CD4-positive, alpha-beta T cell treated with Interferon alpha-2 for 1 hour (primary cell): Measurements from ENCODE around the gene CHRND.

Experiments used
- DNase-seq, 2 donors: peaks; one replicate each; pipeline ENCODE4 v3.0.0-alpha.2; 2020 to 2022

Gene CHRND

DNA sequence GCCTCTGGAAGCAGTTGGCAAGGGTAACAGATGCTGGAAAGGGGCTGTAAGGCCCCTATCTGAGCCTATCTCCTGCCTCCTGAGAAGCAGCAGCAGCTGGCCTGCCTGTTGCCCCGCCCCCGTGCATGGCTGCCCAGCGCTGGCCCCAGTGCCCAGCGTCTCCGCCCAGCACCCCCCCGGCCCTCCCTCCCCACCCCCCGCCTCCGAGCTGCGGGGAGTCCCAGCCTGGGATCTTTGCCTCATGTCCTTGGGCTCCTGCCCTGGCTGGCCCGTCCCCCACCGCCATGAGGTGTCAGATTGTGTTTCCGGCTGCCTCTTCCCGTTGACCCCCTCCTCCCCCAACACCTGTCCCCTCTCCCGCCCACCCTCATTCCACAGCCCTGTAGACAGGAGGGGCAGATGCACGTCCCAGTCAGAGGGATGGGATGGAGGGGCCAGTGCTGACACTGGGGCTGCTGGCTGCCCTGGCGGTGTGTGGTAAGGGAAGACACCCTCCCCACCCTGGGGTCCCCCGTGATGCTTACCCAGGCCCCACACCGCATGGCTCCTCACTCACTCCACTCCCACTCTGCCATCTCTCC lies at the start of gene CHRND:
TSS of gene CHRND (plus strand) at position 370 of the 581 bp plus-strand sequence. CDS start at position 426, 56 bp downstream.
- DNase-seq: no peak

DNA sequence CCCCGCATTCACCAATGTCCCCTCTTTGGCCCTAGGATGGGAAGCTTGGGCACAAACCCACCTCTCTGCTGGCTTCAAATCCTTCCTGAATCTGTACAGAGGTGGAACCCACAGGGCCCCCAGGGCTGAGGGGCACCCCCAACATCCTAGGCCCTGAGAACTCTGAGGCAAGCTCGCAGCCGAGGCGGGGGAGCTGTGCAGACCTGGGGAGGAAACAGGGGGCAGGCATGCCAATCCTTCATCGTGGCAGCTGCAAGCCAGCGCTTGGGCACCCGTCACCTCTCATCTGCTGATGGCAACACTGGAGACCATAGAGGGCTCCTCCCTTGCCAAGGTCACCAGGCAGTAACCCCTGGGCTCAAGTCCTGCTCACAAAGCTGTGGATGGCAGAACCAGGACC lies 49.2 kb upstream of the CHRND start:
- DNase-seq: no peak

DNA sequence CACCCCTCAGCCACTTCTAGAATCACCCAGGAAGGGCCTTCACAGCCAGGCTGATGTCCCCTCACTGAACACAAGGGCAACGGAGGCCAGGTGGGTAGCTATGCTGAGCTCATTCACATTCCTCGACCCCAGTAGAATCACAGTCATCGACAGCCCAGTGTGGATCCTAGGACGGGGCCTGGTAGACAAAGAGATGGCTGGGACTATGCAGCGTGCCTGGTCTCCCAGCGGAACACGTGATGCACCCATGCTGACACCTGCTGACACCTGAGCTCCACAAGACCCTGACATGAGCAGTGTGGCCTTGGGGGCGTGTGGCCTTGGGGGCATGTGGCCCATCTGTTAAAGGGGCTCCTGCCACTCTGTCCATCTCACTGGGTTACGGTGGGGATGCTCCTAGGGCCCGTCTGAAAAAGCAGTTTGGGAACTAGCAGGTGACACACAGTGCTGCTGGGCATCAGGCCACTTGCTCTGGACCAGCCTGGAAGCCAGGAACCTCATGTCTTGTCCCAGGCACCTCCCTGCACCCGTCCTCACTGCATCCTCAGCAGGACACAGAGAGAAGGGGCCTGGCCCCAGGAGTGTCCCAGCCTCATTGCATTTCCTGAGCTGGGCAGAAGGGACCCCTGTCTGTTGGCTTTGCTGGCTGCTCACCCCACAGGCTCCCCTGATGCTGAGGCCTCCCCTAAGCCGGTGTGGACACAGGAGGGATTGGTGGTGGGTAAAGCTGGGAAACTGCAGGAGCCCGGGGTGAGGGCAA lies 48.0 kb upstream of the CHRND start:
- DNase-seq: no peak

DNA sequence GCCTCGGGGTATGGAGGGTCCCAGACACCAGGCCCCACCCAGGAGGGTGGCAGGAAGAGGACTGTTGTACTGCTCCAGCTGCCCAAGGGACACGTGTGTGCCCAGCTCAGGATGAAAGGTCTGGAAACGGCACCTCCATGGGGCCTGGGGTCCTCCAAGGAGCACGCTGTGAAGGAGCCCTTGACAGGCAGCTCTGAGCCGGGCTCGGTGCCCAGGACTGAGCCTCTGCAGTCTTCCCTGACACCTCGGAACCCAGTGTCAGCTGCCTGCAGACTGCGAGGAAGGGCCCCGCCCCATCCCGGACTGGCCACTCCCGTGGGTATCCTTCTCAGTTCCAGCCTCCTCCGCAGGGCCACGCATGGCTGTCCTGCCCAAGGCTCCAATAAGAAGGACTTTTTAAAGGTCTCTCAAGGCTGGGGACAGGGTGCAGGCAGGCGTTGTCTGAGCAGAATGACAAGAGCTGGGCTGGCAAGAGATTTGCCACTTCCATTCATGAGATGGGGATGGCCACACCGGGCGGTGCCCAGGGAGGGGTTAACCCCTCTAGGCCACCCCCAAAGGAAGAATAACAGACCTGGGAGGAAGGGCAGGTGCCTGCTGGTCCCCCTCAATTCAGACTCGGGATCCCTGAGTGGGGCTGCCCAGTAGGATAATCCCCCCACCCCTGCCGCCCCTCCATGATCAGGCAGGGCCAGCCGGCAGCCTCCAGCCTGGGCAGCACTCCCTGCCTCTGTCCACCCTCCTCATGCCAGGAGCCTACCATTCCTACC lies 47.2 kb upstream of the CHRND start:
- no peak for DNase-seq

DNA sequence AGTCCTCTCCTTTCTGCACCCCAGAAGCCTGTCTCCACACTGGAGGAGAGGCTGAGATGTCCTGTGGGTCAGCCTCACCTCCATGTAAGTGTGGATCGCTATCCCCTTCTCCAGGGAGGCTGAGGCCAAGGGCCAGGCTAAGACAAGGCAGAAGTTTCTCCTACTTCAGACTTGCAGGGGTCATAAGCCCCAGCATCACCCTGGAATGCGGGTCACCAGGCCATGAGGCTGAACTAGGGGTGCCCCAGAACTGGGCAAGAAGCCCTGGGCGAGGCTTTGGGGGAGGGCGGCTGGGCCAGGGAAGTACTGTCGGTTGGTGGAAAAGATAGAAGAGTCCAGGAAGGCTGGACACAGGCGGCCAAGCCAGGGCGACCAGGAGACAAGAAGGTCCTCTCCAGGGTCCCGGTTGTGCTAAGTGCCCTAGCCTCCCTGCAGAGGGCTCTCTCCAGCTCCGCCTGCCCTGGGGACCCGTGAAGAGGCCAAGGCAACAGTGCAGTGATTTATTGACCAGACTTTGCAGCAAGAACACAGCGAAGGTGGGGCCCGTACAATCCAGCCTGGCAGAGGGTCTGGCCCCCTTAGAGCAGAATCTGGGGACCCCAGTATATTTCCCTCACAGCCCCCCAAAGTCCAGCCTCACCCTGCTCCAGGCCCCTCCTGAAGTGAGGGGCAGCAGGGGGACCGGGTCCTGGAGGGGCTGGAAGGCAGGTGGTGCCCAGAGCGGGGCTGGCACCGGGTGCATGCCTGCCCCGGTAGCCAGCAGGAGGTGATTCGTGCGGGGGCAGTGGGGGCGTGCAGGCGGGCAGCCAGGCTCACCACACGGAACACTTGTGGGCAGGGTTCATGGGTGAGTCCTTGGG lies 46.4 kb upstream of the CHRND start:
- no peak for DNase-seq

DNA sequence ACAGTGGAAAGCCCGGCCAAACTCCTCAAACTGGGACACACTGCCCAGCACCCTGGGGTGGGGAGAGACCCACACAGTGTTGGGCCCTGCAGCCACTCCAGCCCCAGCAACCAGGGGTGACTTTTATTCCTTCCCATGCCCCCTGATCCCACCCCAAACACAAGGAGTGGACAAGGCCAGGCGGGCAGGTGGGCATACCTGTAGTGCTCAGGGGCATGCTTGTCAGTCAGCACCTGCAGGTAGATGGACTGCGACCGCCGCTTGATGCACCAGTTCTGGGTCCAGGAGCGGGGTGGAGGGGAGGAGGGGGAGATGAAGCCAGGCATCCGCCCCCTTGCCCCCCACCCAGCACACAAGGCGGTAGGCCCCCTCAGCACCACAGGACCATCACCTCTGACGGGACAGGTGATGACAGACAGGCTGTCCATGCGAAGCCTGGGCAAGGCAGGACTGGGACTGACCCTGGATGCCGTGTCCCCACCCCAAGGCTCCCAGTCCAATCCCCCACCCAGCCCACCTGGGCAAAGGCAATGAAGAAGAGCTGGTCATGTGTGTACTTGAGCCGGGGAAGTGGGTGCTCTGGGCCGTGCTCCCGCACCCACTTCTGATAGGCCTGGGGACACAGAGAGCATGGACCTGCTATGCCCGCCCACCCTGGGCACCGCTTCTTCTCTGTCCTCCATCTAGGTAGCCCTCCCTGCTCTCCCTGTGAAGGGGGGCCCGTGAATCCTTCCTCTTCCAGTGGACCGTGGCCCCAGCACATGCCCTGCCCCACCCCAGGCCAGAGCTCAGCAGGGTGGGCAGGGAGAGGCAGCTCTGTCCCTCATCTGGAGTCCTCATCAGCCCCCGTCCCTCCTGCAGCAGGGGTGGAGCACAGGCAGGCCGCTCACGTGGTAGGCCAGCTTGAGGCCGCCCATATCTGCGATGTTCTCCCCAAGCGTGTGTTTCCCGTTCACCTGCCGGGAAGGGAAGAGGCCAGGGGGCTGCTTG lies 45.5 kb upstream of the CHRND start:
- no peak for DNase-seq

DNA sequence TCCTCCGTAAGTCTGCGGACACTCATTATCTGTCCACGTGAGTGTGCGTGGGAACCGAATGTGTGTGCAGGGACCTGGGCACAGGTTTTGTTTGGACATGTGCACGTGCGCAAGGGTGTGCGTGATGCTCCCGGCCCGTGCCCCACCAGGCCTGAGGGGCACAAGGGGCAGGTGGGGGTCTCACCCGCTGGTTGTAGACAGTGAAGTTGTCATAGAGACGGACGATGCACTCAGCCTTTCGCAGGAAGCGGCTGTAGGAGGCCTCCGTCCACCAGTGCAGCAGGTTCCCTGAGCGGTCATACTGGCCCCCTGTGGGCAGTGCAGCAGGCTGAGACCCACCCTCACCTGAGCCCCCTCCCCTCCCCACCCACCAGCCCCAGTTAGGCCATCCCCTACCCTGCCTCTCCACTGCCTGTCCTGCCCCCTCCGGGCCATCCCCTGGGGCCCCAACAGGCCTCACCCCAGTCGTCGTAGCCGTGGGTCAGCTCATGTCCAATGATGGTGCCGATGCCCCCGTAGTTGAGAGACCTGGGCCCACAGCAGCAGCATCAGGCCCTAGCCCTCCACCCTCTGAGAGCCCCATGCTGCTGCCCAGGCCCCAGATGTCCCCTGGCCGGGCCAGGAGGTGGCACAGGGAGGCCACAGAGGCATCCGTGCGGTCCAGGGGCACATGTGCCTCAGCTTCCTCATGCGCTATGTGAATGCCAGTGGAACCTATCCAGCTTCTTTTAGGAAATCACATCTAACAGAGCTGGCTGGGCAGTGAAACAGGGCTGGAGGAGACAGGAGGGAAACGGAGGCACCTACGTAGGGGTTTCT lies 44.4 kb upstream of the CHRND start:
- DNase-seq: no peak

DNA sequence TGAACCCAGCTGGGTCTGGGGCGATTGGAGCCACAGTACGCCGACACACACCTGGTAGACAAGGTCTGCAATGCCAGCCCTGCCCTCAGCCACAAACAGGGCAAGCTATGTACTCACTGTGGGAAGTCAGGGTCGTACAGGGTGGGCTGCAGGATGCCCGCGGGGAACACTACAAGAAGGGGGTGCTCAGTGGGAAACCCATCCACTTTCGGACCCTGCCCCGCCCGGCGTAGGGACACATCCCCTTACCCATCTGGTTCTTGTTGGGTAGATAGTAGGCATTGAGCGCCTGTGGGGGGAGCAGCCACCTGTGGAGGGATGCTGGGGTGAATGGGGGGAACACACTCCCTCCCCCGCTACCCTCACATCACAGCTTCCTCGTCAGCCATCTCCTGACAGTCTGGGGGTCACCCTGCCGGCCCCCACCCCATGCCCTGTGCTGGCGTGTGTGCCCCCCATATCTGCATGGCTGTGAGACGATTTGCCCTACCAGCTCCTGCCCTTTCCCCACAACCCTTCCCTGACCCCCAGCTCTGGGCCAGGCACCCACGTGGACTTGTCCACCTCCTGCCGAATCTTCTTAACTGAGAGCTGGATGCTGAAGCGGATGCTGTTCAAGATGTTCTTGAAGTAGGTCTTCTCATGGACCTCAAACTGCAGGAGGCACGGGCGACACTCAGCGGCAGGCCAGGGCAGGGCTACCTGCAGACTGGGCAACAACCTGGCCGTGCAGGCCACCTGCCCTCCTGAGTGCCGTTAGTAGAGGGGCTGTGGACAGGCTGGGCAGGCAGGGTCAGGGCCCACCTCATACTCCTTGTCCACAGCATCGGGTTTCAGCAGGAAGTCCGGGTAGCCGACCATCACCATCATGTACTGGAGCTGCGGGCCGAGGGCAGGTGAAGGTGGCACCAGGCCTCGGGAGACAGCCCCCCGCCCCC lies 43.4 kb upstream of the CHRND start:
- DNase-seq: no peak

DNA sequence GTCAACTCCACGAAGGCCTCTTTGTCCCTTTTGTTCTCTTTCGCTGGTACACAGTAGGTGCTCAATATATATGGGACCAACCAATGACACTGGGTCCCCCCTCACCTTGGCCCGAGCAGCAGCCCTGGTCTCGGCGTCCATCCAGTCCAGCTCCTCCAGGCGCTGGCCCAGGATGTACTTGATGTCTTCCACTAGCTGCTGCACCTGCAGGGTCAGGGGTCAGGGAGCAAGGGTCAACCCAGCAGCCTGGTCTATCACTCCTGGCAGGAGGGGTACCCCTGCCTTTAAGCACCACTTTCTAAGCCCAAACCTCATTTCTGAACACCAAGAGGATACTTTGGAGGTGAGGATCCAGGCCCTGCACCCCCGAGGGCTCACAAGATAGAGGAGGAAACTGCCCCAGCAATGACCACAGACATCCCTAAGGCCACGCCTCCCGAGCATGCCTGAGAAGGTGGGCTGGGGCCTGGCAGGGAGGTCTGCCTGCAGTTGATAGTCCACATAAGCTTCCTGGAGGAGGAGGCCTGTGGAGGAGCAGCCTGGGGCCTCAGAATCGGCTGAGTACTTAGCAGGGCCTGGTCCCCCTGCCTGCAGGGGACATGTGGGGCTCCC lies 42.5 kb upstream of the CHRND start:
- no peak for DNase-seq

DNA sequence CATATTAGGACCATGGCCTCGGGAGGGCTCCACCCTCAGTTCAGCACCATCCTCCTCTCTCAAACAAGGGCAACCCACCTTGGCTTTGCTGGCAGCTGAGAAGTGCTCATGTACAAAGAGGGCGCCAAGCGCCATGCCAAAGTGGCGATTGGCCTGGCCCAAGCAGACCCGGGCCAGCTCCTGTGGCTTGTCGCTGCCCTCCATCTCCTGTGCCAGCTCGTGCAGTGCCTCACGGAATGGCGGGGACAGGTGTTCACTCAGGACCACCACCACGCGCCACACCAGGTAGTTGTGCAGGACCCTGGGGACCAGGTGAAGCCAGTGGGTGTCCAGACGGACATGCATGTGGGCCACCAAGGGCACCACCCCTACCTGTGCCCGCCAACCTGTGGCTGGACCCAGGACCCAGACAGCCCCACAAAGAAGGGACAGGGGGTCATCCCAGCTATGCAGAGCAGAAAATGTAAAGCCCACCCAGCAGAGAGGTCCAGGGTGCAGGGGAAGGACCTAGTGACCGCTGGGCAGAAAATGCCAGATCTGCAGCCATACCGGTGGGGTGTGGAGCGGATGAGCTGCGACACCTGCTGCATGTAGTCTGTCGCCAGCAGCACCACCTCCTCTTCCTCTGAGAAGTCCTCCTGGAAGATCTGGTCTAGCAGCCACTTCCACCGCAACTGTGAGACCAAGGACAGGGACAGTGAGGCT lies 41.9 kb upstream of the CHRND start:
- no peak for DNase-seq

DNA sequence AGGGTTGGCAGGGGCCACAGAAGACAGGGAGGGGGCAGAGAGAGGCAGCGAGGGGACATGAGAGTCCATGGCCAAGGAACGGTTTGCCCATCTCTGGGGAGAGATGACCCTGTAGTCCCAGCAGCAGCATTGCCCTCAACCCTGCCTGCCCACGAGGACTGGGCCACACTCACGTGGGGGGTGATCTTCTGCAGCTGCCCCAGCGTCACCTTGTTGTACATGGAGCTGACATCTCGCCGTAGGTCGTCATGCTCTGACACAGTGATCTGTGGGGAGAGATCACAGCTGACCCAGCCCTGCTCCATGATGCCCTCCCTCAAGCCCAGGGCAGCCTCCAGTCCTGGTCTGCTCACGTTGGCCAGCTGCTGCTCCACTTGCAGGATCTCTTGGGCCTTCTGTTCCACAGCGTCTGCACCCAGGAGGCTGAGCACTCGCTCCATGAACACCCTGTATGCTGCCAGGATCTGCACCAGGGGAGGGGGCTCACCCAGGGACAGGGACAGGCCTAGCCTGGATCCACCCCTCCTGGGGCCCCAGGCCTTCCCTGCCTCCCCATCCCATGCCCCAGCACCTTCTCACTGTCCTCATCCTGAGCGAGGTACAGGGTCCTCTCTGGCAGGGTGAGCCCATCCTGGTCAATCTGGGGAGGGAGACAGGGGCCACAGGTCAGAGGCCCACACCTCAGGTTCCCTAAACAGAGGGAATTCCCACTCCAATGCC lies 41.2 kb upstream of the CHRND start:
- no peak for DNase-seq

DNA sequence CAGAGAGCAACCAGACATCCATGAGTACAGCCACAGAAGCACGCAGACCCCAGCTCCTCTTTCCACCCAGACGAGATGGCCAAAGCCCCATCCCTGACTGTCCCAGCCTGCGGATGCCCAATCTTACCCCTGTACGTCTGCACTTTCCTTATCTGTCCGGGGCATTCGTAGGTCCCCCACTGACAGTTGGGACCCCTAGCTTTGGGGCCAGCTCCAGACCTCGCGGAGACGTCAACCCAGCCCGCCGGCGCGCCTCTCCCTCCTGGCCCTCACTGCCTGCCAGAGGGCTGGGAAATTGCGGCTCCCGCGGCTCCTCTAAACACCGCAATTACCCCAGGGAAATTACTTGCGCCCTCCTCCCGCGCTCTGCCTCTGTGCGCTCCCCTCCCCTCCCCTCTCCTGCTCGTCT lies 40.6 kb upstream of the CHRND start:
- no peak for DNase-seq

DNA sequence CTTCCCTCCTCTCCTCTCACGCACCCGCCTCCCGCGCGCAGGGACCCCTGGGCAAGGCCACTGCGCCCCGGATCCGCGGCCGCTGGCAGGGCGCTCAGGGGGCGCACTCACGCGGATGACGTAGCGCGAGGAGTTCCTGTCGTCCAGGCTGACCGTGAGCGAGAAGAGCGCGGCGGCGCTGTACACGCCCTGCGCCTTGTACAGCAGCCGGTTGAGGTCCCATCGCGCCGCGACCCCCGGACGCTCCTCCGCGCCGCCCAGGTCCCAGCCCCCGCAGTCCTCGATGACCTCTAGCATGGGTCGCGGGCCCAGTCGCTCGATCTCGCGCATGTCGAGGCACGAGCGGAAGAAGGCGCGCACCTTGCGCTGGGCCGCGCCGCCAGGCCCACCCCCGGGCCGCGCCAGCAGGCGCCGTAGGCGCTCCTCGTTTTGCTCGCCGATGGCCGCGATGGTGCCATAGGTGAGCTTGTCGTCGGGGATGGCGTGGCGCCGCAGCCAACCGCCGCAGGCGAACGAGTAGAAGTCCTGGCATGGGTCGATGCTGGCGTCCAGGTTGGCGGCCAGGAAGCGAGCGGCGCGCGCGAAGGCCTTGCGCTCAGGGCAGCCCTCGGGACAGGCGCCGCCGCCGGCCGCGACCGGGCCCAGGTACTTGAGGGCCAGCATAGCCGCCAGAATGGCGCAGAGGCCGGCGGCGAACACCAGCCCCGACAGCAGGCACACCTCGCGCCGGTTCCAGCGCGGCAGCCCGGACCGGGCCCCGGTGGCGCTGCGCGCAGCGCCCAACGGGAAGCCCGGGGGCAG lies 40.0 kb upstream of the CHRND start:
- DNase-seq: no peak

DNA sequence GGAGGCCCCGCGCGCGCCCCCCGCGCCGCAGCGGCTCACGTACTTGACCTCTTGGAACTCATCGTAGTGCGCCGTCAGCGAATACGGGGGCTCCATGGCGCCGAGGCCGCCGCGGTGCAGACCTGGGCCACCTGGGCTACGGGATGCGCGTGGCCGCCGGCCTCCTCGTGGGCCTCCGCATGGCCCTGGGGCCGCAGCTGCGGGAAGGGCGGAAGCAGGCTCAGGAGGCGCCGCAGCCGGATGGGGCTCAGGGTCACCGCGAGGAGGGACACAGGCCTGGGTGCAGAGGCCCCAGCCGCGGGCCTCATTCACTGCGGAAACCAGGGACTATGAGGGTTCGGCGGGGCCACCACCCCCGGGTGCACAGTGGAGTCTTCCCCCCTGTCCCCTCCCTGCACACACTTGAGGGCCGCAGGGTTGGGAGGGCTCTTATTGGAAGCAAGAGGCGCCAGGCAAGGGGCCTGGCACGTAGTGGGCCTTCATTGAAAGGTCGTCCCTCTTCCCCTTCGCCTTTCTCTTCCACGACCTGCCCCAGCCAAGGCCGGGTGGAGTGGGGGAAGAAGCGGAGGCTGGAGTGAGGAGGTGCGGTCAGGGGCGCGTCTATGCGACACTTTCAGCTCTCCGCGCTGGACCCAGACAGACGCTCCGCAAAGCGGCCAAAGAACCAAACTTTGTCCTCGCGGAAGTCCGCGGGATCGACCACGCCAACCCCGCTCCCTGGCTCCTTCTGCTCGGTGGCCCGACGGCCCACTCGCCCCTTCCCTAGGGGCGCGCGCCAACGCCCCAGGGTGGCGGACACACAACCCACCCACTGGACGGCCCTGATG lies 39.2 kb upstream of the CHRND start:
- DNase-seq: no peak

DNA sequence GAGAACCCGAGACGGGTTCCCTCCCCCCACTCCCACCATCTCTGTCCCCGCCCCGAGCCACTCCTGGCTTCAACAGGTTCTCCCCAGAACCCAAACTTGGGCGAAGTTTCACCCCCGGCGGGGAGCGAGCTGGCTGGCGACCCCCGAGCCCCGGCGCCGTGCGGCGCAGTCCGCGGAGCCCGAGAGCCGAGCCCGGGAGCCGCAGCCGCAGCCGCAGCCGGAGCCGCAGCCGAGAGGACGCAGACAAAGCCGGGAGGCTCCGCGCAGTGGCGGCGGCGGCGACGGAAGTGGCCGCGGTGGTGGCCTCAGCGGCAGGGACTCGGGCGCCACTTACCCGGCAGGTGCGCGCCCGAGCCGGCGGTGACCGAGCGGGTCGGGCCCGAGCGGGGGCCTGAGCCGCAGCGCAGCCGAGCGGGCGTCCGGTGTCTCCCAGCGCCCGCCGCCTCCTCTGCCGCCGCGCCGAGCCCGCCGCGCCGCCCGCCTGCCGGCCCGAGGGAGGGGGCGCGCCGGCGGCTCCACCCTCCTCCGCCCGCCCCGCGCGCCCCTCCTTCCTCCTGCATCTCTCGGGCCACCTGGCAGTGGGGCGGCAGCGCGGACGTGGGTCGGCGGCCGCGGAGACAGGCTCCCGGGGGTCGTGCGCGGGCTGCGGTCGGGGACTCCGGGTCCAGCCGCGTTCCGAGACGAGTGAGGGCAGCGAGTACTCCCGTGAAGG lies 38.4 kb upstream of the CHRND start, which contains the start of gene ECEL1:
TSS of gene ECEL1 (minus strand) at position 450 of the 712 bp plus-strand sequence. CDS start 1,181 bp downstream, outside the sequence.
- DNase-seq: no peak
